ENCODE measurements around the gene SLC4A1. TPM values are rescaled to one million over a fixed set of nuclear protein-coding genes. Genes with fewer than 3 reads are reported as not detected.

Gene SLC4A1
- total and polyA plus RNA-seq, 7 donors: 0.26 to 7.2 (median 1.2) TPM; not detected in 3

DNA sequence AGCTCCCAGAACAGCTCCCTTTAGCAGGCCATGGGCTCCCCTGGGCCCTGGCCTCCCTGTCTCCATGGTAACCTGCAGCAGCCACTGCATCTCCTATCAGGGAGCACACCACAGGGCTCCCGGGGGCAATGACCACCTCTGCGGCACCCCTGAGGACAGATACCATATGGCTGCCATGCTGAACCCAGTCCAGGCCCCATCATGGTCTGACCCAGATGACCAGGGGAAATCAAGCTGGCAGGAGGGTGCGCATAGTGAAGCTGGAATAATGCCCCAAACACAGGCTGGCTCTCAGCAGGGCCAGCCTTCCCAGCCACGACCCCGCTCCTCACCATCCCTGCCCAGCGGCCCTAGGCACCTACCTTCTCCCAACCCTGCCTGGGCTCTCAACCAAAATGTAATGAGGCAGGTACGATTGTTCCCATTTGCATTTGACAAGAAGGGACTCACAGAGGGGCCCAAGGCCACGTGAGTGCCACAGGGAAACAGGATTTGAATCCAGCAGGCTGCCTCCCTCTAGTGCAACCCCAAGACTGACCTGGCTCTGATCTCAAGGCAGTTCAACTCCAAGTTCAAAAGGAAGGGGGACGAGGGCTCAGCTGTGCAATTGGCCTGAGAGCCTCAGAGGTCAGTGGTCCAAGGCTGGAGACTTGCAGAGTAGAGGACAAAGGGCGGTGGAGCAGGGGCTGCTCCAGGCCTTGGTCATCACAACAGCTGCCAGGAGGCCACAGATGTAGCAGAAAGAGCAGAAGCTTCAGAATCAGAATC lies 42.9 kb upstream of the SLC4A1 start:
- no peaks in the 10 kb centered on the region for H3K9me3 ChIP-seq
- no peak for ATAC-seq
- H3K27me3 ChIP-seq (ENCODE audit: insufficient read depth in 3 of 3, low read length in 2 of 3): peaks cover 0 to 47% (median 14%) of the 10 kb centered on the region in 3 donors
- WGBS, 3 donors: 65 to 75% (median 71%) methylated on average over 10 of the region's 10 CpGs
- no peak overlapping the region for H3K4me3 ChIP-seq
- H3K27ac ChIP-seq: no peak overlapping the region
- TF ChIP-seq, protein P1, sequence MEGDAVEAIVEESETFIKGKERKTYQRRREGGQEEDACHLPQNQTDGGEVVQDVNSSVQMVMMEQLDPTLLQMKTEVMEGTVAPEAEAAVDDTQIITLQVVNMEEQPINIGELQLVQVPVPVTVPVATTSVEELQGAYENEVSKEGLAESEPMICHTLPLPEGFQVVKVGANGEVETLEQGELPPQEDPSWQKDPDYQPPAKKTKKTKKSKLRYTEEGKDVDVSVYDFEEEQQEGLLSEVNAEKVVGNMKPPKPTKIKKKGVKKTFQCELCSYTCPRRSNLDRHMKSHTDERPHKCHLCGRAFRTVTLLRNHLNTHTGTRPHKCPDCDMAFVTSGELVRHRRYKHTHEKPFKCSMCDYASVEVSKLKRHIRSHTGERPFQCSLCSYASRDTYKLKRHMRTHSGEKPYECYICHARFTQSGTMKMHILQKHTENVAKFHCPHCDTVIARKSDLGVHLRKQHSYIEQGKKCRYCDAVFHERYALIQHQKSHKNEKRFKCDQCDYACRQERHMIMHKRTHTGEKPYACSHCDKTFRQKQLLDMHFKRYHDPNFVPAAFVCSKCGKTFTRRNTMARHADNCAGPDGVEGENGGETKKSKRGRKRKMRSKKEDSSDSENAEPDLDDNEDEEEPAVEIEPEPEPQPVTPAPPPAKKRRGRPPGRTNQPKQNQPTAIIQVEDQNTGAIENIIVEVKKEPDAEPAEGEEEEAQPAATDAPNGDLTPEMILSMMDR (IDR thresholded peaks at IDR 0.05): no peak
- no peak for DNase-seq
- intact Hi-C loops (cut with DNase I): no loop called here
- H3K36me3 ChIP-seq (ENCODE audit: insufficient read depth in 1 of 2, low read depth in 1 of 2): no peaks in the 10 kb centered on the region
- peaks cover 3% of the 10 kb centered on the region for H3K4me1 ChIP-seq

DNA sequence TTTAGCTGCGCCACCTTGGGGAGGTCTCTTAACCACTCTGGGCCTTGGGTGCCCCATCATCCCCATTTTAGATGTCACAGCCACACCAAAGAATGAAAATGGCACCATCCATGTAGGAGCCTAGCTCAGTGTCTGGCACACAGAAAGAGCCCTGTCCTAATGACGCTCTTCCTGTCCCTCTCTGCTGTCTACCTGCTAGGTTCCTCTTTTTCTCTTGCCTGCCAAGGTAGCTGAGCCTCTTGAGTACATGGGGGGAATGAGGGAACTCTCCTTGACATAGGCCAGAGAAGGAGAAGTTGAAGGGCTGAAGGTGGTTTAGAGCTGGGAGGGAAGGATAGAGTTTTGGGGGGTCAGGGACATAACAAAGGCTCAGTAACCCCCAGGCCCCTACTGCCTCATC lies 42.3 kb upstream of the SLC4A1 start:
- Histone ChIP-seq H3K4me1 (peaks cover 3% of the 10 kb centered on the region), H3K27me3 (ENCODE audit: insufficient read depth in 3 of 3, low read length in 2 of 3) (peaks cover 0 to 48% (median 14%) of the 10 kb centered on the region in 3 donors), H3K9me3 (no peaks in the 10 kb centered on the region), H3K27ac (no peak overlapping the region), H3K4me3 (no peak overlapping the region), H3K36me3 (ENCODE audit: insufficient read depth in 1 of 2, low read depth in 1 of 2) (no peaks in the 10 kb centered on the region)
- TF ChIP-seq, protein P1 (IDR thresholded peaks at IDR 0.05): no peak
- intact Hi-C loops (cut with DNase I): no loop called here
- DNase-seq: no peak
- no peak for ATAC-seq
- WGBS, 3 donors: 90 to 97% (median 95%) methylated on average over 2 of the region's 2 CpGs

DNA sequence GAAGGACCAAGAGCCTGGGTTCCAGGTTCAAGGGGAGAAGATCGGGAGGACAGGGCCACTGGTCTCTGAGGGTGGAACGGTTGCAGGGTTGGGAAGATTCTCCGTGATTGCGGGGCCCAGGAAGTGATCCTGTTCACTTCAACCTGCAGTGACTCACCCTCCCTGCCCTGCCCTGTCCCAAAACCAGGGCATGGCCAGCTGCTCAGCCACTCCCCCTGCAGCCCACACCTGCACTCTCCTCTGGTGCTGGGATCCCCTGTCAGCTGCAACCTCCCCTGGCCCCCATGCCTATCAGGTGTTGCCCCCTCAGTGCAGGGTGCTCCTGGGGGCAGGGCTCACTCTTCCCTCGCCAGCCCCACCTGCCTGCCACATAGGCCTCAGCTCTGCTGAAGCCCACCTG lies 41.5 kb upstream of the SLC4A1 start:
- ATAC-seq (no peak), DNase-seq (no peak)
- no peak overlapping the region for H3K4me3 ChIP-seq
- 52 to 78% (median 57%) methylated on average over 1 to 5 of the region's 5 CpGs for WGBS, 3 donors
- intact Hi-C loops (cut with DNase I): no loop called here
- no peak overlapping the region for H3K27ac ChIP-seq
- TF ChIP-seq, protein P1 (IDR thresholded peaks at IDR 0.05): no peak
- no peaks in the 10 kb centered on the region for H3K36me3 ChIP-seq (ENCODE audit: insufficient read depth in 1 of 2, low read depth in 1 of 2)
- no peaks in the 10 kb centered on the region for H3K9me3 ChIP-seq
- H3K27me3 ChIP-seq (ENCODE audit: insufficient read depth in 3 of 3, low read length in 2 of 3): peaks cover 0 to 42% (median 8%) of the 10 kb centered on the region in 3 donors
- H3K4me1 ChIP-seq: peaks cover 3% of the 10 kb centered on the region

DNA sequence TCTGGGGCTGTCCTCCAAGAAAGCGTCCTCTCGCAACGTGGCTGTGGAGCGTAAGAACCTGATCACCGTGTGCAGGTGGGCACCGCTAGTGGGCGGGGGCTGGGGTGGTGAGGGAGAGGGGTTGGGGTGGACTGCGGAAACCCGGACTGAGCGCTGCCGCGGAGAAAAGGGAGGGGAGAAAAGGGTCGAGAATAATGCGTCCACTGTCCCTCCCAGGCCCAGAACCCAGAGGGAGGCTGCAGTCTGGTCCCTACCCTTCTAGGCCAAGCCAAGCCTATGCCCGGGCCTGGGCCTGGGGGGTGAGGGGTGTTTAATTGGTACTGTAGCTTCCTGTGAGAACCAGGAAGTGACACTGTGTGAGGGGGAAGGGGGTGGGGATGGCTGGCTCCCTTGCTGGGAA lies 40.9 kb upstream of the SLC4A1 start:
- intact Hi-C loops (cut with DNase I): no loop called here
- 0 to 7% (median 2%) methylated on average over 14 to 15 of the region's 15 CpGs for WGBS, 3 donors
- ATAC-seq: peak in 2 of 4 donors; percentile 17 to 18

More for the DNA sequence above, 40.9 kb upstream of the SLC4A1 start:
- DNase-seq: no peak
- Histone ChIP-seq H3K27ac (no peak overlapping the region), H3K4me1 (peaks cover 3% of the 10 kb centered on the region), H3K4me3 (peak overlapping the region; percentile 66), H3K27me3 (ENCODE audit: insufficient read depth in 3 of 3, low read length in 2 of 3) (peaks cover 0 to 42% (median 3%) of the 10 kb centered on the region in 3 donors), H3K9me3 (no peaks in the 10 kb centered on the region), H3K36me3 (ENCODE audit: insufficient read depth in 1 of 2, low read depth in 1 of 2) (no peaks in the 10 kb centered on the region)
- TF ChIP-seq, protein P1 (IDR thresholded peaks at IDR 0.05): no peak

Data from psoas muscle (tissue), 8 donors.